ENCODE data around the gene CCDC3. TPM values are rescaled to one million over a fixed set of nuclear protein-coding genes. Genes with fewer than 3 reads are reported as not detected.

CCDC3 gene
- total and polyA plus RNA-seq, 4 donors = 2.2 to 12.3 (median 6.6) TPM

DNA sequence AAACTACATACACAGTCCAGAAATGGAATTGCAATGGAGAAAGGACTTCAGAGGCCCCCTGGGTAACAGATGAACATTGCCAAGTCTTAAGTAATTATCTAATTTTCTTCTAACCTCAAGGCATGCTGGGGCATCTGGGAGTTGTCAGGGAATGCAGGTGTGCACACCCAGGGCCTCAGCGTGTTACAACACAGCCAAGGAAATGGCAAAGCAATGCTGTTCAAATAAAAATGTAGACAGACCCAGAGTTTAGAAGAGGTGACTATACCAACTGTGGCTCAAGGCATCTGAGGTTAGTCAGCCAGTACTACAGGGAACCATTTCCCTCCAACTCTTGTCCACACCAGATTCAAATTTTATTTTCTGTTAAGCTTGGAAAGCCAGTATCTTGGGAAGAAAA, 73.6 kb downstream of the CCDC3 start:
- DNase-seq (ENCODE audit: low spot score) = no peak
- H3K27me3 ChIP-seq (ENCODE audit: control insufficient read depth in 4 of 4, insufficient read depth in 4 of 4, low read length in 3 of 4) = no peaks in the 10 kb centered on the region
- H3K27ac ChIP-seq (ENCODE audit: low read depth in 1 of 2, low read length in 2 of 2) = no peak overlapping the region
- H3K9ac ChIP-seq (ENCODE audit: low read depth in 1 of 2, low read length in 2 of 2) = no peak overlapping the region
- H3K4me3 ChIP-seq (ENCODE audit: low read depth in 1 of 3, low read length in 3 of 3) = no peak overlapping the region
- no peaks in the 10 kb centered on the region for H3K9me3 ChIP-seq (ENCODE audit: control insufficient read depth in 4 of 4, low read length in 3 of 4)
- no peaks in the 10 kb centered on the region for H3K4me1 ChIP-seq (ENCODE audit: control insufficient read depth in 4 of 4, insufficient read depth in 4 of 4, low read length in 3 of 4)
- 97% methylated on average over 1 of the region's 1 CpG for WGBS
- no peaks in the 10 kb centered on the region for H3K36me3 ChIP-seq (ENCODE audit: control insufficient read depth in 4 of 4, insufficient read depth in 3 of 4, low read depth in 1 of 4, low read length in 3 of 4)
- TF ChIP-seq SP1 (IDR thresholded peaks at IDR 0.05) = no peak

DNA sequence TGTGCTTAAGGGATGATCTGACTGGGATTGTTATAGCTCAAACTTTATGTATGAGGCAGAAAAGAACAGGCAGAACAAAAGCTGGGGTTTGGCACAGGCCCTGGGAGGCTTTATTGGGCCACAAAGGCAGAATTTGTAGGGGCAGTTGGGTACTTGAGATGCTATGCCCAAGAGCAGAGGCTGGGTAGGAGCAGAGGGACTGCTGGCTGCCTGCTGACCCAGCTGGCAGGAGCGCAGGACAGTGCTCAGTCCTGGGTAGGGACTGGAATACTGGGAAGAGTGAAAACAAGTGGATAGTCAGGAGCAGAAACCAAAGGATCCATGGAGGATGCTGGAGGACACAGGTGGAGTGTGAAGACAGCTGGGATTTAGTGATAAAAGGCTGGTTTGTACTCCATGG, 75.7 kb downstream of the CCDC3 start:
- H3K27me3 ChIP-seq (ENCODE audit: control insufficient read depth in 4 of 4, insufficient read depth in 4 of 4, low read length in 3 of 4) = no peaks in the 10 kb centered on the region
- H3K36me3 ChIP-seq (ENCODE audit: control insufficient read depth in 4 of 4, insufficient read depth in 3 of 4, low read depth in 1 of 4, low read length in 3 of 4) = no peaks in the 10 kb centered on the region
- no peak overlapping the region for H3K9ac ChIP-seq (ENCODE audit: low read depth in 1 of 2, low read length in 2 of 2)
- no peaks in the 10 kb centered on the region for H3K4me1 ChIP-seq (ENCODE audit: control insufficient read depth in 4 of 4, insufficient read depth in 4 of 4, low read length in 3 of 4)
- WGBS = 96% methylated on average over 1 of the region's 1 CpG
- H3K27ac ChIP-seq (ENCODE audit: low read depth in 1 of 2, low read length in 2 of 2) = no peak overlapping the region
- TF ChIP-seq EGR1 (IDR thresholded peaks at IDR 0.05; ENCODE audit: low read depth in 2 of 2) = no peak
- no peak for TF ChIP-seq HNF4A (conservative IDR thresholded peaks at IDR 0.05)
- TF ChIP-seq, protein P1, sequence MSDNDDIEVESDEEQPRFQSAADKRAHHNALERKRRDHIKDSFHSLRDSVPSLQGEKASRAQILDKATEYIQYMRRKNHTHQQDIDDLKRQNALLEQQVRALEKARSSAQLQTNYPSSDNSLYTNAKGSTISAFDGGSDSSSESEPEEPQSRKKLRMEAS (IDR thresholded peaks at IDR 0.05) = no peak
- TF ChIP-seq, protein P2, sequence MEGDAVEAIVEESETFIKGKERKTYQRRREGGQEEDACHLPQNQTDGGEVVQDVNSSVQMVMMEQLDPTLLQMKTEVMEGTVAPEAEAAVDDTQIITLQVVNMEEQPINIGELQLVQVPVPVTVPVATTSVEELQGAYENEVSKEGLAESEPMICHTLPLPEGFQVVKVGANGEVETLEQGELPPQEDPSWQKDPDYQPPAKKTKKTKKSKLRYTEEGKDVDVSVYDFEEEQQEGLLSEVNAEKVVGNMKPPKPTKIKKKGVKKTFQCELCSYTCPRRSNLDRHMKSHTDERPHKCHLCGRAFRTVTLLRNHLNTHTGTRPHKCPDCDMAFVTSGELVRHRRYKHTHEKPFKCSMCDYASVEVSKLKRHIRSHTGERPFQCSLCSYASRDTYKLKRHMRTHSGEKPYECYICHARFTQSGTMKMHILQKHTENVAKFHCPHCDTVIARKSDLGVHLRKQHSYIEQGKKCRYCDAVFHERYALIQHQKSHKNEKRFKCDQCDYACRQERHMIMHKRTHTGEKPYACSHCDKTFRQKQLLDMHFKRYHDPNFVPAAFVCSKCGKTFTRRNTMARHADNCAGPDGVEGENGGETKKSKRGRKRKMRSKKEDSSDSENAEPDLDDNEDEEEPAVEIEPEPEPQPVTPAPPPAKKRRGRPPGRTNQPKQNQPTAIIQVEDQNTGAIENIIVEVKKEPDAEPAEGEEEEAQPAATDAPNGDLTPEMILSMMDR (IDR thresholded peaks at IDR 0.05; ENCODE audit: low read depth, low read length, missing input control) = no peak
- no peak for TF ChIP-seq RXRA (IDR thresholded peaks at IDR 0.05)
- TF ChIP-seq FOXA1 (IDR thresholded peaks at IDR 0.05) = no peak
- no peak for TF ChIP-seq HNF4G (IDR thresholded peaks at IDR 0.05)
- TF ChIP-seq TAF1 (conservative IDR thresholded peaks at IDR 0.05) = no peak
- TF ChIP-seq, protein P3, sequence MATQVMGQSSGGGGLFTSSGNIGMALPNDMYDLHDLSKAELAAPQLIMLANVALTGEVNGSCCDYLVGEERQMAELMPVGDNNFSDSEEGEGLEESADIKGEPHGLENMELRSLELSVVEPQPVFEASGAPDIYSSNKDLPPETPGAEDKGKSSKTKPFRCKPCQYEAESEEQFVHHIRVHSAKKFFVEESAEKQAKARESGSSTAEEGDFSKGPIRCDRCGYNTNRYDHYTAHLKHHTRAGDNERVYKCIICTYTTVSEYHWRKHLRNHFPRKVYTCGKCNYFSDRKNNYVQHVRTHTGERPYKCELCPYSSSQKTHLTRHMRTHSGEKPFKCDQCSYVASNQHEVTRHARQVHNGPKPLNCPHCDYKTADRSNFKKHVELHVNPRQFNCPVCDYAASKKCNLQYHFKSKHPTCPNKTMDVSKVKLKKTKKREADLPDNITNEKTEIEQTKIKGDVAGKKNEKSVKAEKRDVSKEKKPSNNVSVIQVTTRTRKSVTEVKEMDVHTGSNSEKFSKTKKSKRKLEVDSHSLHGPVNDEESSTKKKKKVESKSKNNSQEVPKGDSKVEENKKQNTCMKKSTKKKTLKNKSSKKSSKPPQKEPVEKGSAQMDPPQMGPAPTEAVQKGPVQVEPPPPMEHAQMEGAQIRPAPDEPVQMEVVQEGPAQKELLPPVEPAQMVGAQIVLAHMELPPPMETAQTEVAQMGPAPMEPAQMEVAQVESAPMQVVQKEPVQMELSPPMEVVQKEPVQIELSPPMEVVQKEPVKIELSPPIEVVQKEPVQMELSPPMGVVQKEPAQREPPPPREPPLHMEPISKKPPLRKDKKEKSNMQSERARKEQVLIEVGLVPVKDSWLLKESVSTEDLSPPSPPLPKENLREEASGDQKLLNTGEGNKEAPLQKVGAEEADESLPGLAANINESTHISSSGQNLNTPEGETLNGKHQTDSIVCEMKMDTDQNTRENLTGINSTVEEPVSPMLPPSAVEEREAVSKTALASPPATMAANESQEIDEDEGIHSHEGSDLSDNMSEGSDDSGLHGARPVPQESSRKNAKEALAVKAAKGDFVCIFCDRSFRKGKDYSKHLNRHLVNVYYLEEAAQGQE (IDR thresholded peaks at IDR 0.05) = no peak
- TF ChIP-seq RAD21 (IDR thresholded peaks at IDR 0.05) = no peak
- no peak for TF ChIP-seq JUND (IDR thresholded peaks at IDR 0.05)
- TF ChIP-seq SP1 (IDR thresholded peaks at IDR 0.05) = no peak
- TF ChIP-seq NR2F2 (IDR thresholded peaks at IDR 0.05) = no peak
- TF ChIP-seq, protein P4, sequence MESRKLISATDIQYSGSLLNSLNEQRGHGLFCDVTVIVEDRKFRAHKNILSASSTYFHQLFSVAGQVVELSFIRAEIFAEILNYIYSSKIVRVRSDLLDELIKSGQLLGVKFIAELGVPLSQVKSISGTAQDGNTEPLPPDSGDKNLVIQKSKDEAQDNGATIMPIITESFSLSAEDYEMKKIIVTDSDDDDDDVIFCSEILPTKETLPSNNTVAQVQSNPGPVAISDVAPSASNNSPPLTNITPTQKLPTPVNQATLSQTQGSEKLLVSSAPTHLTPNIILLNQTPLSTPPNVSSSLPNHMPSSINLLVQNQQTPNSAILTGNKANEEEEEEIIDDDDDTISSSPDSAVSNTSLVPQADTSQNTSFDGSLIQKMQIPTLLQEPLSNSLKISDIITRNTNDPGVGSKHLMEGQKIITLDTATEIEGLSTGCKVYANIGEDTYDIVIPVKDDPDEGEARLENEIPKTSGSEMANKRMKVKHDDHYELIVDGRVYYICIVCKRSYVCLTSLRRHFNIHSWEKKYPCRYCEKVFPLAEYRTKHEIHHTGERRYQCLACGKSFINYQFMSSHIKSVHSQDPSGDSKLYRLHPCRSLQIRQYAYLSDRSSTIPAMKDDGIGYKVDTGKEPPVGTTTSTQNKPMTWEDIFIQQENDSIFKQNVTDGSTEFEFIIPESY (IDR thresholded peaks at IDR 0.05) = no peak
- no peak for TF ChIP-seq GABPA (IDR thresholded peaks at IDR 0.05 in 1 of 2, conservative IDR thresholded peaks at IDR 0.05 in 1 of 2)
- no peak for TF ChIP-seq YY1 (IDR thresholded peaks at IDR 0.05)
- TF ChIP-seq FOXA2 (IDR thresholded peaks at IDR 0.05) = no peak
- no peaks in the 10 kb centered on the region for H3K9me3 ChIP-seq (ENCODE audit: control insufficient read depth in 4 of 4, low read length in 3 of 4)
- no peak overlapping the region for H3K4me3 ChIP-seq (ENCODE audit: low read depth in 1 of 3, low read length in 3 of 3)
- peak; percentile 19 for DNase-seq (ENCODE audit: low spot score)

Measured in liver (tissue), 9 donors.